Measurements from ENCODE around the gene CCDC8. TPM values are rescaled to one million over a fixed set of nuclear protein-coding genes. Genes with fewer than 3 reads are reported as not detected.
A peak's percentile ranks its signal among the peaks of the same experiment; 100 is the strongest.
"Not testable (repeated sequence)": the region's sequence is repeated elsewhere in the genome, so short reads cannot be mapped to it uniquely, and the experiment has no call there.

Gene CCDC8
- total RNA-seq, 4 donors from 2014 or later: 0.70 to 2.5 (median 0.90) TPM

- Histone ChIP-seq H3K27ac (no peak overlapping the region), H3K36me3 (peaks cover 0 to 50% (median 0%) of the 10 kb centered on the region in 3 donors), H3K27me3 (no peaks in the 10 kb centered on the region), H3K9me3 (no peaks in the 10 kb centered on the region), H3K4me1 (peaks cover 0 to 19% (median 0%) of the 10 kb centered on the region in 4 donors), H3K4me3 (no peak overlapping the region)
- TF ChIP-seq POLR2A (IDR thresholded peaks at IDR 0.05): no peak
- TF ChIP-seq, protein P1, sequence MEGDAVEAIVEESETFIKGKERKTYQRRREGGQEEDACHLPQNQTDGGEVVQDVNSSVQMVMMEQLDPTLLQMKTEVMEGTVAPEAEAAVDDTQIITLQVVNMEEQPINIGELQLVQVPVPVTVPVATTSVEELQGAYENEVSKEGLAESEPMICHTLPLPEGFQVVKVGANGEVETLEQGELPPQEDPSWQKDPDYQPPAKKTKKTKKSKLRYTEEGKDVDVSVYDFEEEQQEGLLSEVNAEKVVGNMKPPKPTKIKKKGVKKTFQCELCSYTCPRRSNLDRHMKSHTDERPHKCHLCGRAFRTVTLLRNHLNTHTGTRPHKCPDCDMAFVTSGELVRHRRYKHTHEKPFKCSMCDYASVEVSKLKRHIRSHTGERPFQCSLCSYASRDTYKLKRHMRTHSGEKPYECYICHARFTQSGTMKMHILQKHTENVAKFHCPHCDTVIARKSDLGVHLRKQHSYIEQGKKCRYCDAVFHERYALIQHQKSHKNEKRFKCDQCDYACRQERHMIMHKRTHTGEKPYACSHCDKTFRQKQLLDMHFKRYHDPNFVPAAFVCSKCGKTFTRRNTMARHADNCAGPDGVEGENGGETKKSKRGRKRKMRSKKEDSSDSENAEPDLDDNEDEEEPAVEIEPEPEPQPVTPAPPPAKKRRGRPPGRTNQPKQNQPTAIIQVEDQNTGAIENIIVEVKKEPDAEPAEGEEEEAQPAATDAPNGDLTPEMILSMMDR (IDR thresholded peaks at IDR 0.05): no peak
- no peak for DNase-seq
These were observed 36.9 kb downstream of the CCDC8 start for GRCh38 chr19:46376241-46377153.

GRCh38 chr19:46375476-46376067 is 37.8 kb downstream of the CCDC8 start:
- Histone ChIP-seq H3K4me1 (peaks cover 0 to 19% (median 0%) of the 10 kb centered on the region in 4 donors), H3K36me3 (peaks cover 0 to 41% (median 0%) of the 10 kb centered on the region in 3 donors)
- not testable (repeated sequence) for DNase-seq, H3K4me3 ChIP-seq, H3K27ac ChIP-seq, H3K9me3 ChIP-seq, H3K27me3 ChIP-seq

DNA sequence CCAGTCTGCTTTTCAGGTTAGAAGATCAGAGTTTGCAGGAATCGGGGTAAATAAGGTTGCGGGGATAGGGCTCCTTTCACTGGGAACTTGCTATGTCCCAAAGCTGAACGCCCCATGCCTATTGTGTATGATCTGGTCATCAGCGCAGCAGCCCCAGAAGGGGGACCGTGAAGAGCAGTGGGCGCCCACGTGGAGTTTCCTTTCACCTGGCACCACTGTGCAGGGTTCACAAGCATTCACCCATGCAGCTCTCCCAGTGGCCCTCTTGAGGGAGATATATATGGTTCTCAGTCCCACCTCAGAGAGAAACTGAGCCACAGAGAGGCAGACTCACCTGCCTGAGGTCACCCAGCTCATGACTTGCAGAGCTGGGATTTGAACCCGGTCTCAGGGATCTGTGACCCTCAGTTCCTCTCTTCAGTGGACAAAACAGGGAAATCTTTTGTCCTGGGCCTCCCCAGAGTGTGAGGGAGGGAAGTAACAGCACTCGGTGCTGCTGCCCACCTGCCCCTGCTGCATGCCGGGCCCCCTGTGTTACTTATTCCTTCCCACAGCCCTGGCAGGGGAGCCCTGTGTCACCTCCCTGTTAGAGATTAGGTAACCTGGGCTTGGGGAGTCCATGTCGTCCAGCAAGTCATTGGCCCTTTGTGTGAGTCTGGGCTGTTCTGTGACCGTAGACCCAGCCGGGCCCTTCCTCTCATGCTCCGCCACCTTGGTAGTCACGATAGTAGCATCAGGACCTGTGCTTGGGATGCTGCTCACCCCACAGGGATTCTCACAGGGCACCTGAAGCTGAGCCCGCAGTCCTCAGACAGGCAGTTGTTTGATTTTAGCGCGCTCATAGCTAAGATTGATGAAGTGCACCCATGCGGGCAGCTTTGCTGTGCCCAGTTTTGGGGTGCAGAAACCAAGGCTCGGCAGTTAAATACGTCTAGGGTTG is 38.6 kb downstream of the CCDC8 start:
- Histone ChIP-seq H3K27ac (peak overlapping the region in 1 of 4 donors; percentile 44), H3K9me3 (no peaks in the 10 kb centered on the region), H3K4me3 (no peak overlapping the region), H3K27me3 (no peaks in the 10 kb centered on the region), H3K36me3 (peaks cover 0 to 33% (median 0%) of the 10 kb centered on the region in 3 donors), H3K4me1 (peaks cover 0 to 19% (median 0%) of the 10 kb centered on the region in 4 donors)
- TF ChIP-seq, protein P1 (IDR thresholded peaks at IDR 0.05): no peak
- TF ChIP-seq POLR2A (IDR thresholded peaks at IDR 0.05): no peak
- DNase-seq: no peak

GRCh38 chr19:46373491-46374359 is 39.6 kb downstream of the CCDC8 start:
- TF ChIP-seq, protein P1 (IDR thresholded peaks at IDR 0.05): no peak
- TF ChIP-seq POLR2A (IDR thresholded peaks at IDR 0.05): no peak
- Histone ChIP-seq H3K27ac (peak overlapping the region in 2 of 4 donors; percentile 44 to 72), H3K4me1 (peaks cover 0 to 19% (median 0%) of the 10 kb centered on the region in 4 donors), H3K4me3 (no peak overlapping the region), H3K36me3 (peaks cover 0 to 27% (median 0%) of the 10 kb centered on the region in 3 donors), H3K9me3 (no peaks in the 10 kb centered on the region), H3K27me3 (no peaks in the 10 kb centered on the region)
- peak in 2 of 3 donors; percentile 86 to 88 for DNase-seq

DNA sequence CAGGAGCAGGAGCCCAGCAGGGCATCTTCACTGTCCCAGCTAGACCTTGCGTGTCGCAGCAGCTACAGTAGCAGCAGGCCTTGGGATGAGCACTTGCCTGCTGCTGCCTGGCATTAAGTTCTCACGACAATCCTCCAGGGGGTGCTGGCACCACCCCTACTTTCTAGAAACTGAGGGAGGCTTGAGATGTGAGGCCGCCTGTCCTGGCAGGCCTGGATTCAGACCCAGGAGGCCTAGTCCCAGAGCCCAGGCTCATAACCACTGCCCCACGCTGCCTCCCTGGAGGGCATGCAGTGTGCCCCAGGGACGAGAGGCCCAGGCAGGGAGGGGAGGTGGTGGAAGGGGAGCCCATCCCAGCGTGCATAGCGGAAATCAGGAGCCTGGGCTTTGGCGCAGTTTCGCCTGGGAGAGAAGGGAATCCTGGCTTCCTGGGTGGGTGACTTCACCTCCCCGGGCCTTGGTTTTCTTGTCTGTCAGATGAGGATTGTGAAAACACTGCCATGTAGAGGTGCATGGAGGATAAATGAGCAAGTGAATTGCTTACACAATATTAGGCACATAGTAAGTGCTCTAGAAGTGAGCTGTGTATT is 40.4 kb downstream of the CCDC8 start:
- TF ChIP-seq, protein P1 (IDR thresholded peaks at IDR 0.05): no peak
- TF ChIP-seq POLR2A (IDR thresholded peaks at IDR 0.05): no peak
- Histone ChIP-seq H3K4me3 (no peak overlapping the region), H3K9me3 (no peaks in the 10 kb centered on the region), H3K27ac (peak overlapping the region in 2 of 4 donors; percentile 44 to 72), H3K27me3 (no peaks in the 10 kb centered on the region), H3K36me3 (peaks cover 0 to 28% (median 0%) of the 10 kb centered on the region in 3 donors), H3K4me1 (peaks cover 0 to 19% (median 0%) of the 10 kb centered on the region in 4 donors)
- DNase-seq: peak in 1 of 3 donors; percentile 40
